ENCODE results near the gene SPNS2.

GRCh38 chr17:4544135-4544950, 45.7 kb downstream of the SPNS2 start:
- TF ChIP-seq, protein P1, sequence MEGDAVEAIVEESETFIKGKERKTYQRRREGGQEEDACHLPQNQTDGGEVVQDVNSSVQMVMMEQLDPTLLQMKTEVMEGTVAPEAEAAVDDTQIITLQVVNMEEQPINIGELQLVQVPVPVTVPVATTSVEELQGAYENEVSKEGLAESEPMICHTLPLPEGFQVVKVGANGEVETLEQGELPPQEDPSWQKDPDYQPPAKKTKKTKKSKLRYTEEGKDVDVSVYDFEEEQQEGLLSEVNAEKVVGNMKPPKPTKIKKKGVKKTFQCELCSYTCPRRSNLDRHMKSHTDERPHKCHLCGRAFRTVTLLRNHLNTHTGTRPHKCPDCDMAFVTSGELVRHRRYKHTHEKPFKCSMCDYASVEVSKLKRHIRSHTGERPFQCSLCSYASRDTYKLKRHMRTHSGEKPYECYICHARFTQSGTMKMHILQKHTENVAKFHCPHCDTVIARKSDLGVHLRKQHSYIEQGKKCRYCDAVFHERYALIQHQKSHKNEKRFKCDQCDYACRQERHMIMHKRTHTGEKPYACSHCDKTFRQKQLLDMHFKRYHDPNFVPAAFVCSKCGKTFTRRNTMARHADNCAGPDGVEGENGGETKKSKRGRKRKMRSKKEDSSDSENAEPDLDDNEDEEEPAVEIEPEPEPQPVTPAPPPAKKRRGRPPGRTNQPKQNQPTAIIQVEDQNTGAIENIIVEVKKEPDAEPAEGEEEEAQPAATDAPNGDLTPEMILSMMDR (IDR thresholded peaks at IDR 0.05), result no peak
- TF ChIP-seq EZH2 (IDR thresholded peaks at IDR 0.05), result no peak

Measured in neural progenitor cell (in vitro differentiated cells).